B cell (primary cell): ENCODE data around the gene KREMEN2. TPM values are rescaled to one million over a fixed set of nuclear protein-coding genes. Genes with fewer than 3 reads are reported as not detected.

Experiments
- ATAC-seq: fragments of 200-7000 bp; cut with Tn5 transposase; one replicate; pipeline ENCODE4 v1.10.0; 2021; ENCODE audit warnings: low read depth, mild to moderate bottlenecking, moderate number of reproducible peaks, moderate library complexity
- CTCF ChIA-PET: fragments of 350-600 bp; sonication (Branson Sonifier 250); formaldehyde crosslinking; loops from one replicate; lab custom pipeline; 2021; ENCODE audit warnings: antibody characterized with exemption, inconsistent platforms; lab: Charles Lee
- POLR2A ChIA-PET: fragments of 350-600 bp; sonication (Branson Sonifier 250); formaldehyde crosslinking; loops from one replicate; lab custom pipeline; 2021; ENCODE audit warnings: antibody characterized with exemption; lab: Charles Lee
- DNase-seq: peaks from one replicate; pipeline ENCODE4 v3.0.0; 2013
- H2AFZ ChIP-seq: 2 replicates; pipeline ENCODE4 v1.6.1; 2012; ENCODE audit warnings: mild to moderate bottlenecking, low read depth, low read length; ENCODE audit not compliant: insufficient read depth, poor library complexity, severe bottlenecking
- H3K27ac ChIP-seq, 2 donors: 1 replicate in 1 of 2; 2 replicates in 1 of 2; pipeline ENCODE4 v1.5.1; 2012 to 2013; ENCODE audit warnings: low read length in 2 of 2, mild to moderate bottlenecking in 2 of 2, moderate library complexity in 1 of 2
- H3K27me3 ChIP-seq, 4 experiments: fragments of 200-600 bp in 1 of 4; sonication (generic) in 1 of 4; replicated peaks in 1 of 4; 1 replicate in 2 of 4; 2 replicates in 2 of 4; pipeline versions ENCODE4 v1.6.1 to v1.7.0; 2013 to 2016; ENCODE audit warnings: low read length in 3 of 4, mild to moderate bottlenecking in 2 of 4, mixed read lengths in 1 of 4, moderate library complexity in 1 of 4; ENCODE audit not compliant: insufficient read depth in 4 of 4, control insufficient read depth in 3 of 4; ENCODE audit errors: control extremely low read depth in 1 of 4
- H3K36me3 ChIP-seq, 2 experiments: replicated peaks in 1 of 2; 1 replicate in 1 of 2; 2 replicates in 1 of 2; pipeline versions ENCODE4 v1.6.1 to v1.7.1; 2013; ENCODE audit warnings: low read length in 1 of 2; ENCODE audit not compliant: insufficient read depth in 2 of 2, control insufficient read depth in 1 of 2; ENCODE audit errors: control extremely low read depth in 1 of 2, extremely low read depth in 1 of 2
- H3K4me1 ChIP-seq, 2 donors: fragments of 200-600 bp in 1 of 2; sonication (generic) in 1 of 2; 1 replicate in 1 of 2; 2 replicates in 1 of 2; pipeline versions ENCODE4 v1.5.1 to v1.6.1; 2013 to 2017; ENCODE audit warnings: low read length in 2 of 2; ENCODE audit not compliant: control insufficient read depth in 2 of 2, insufficient read depth in 2 of 2
- H3K4me2 ChIP-seq: replicated peaks from 2 replicates; pipeline ENCODE3; 2012; ENCODE audit warnings: mild to moderate bottlenecking, low read depth, low read length; ENCODE audit not compliant: poor library complexity, severe bottlenecking
- H3K4me3 ChIP-seq, 5 experiments: fragments of 200-600 bp in 1 of 5; sonication (generic) in 1 of 5; 1 replicate in 3 of 5; 2 replicates in 2 of 5; pipeline versions ENCODE4 v1.5.1 to v1.7.0; 2011 to 2016; ENCODE audit warnings: low read length in 4 of 5, mild to moderate bottlenecking in 4 of 5, low read depth in 2 of 5, control low read depth in 1 of 5, moderate library complexity in 1 of 5; ENCODE audit not compliant: insufficient read depth in 1 of 5; ENCODE audit errors: control extremely low read depth in 1 of 5, extremely low read depth in 1 of 5
- H3K79me2 ChIP-seq: fragments of 200-600 bp; sonication (generic); one replicate; pipeline ENCODE4 v1.6.0; 2016; ENCODE audit warnings: low read length; ENCODE audit not compliant: control insufficient read depth, insufficient read depth
- H3K9ac ChIP-seq: fragments of 200-600 bp; sonication (generic); 2 replicates; pipeline ENCODE4 v1.6.1; 2017; ENCODE audit warnings: mild to moderate bottlenecking, low read length, moderate library complexity
- H3K9me3 ChIP-seq, 3 donors: one replicate each; pipeline versions ENCODE4 v1.6.1 to v1.7.1; 2013; ENCODE audit warnings: low read length in 2 of 3; ENCODE audit not compliant: control insufficient read depth in 2 of 3, insufficient read depth in 1 of 3; ENCODE audit errors: control extremely low read depth in 1 of 3
- H4K20me1 ChIP-seq: 2 replicates; pipeline ENCODE4 v1.6.0; 2012; ENCODE audit warnings: mild to moderate bottlenecking, low read length; ENCODE audit not compliant: insufficient read depth, control insufficient read depth, poor library complexity, severe bottlenecking
- H3K27ac Mint-ChIP-seq: one replicate; pipeline ENCODE4 v1.8.0; 2021; ENCODE audit warnings: mixed read lengths
- H3K27me3 Mint-ChIP-seq: one replicate; pipeline ENCODE4 v1.8.0; 2021; ENCODE audit warnings: mixed read lengths
- H3K4me1 Mint-ChIP-seq: one replicate; pipeline ENCODE4 v1.8.0; 2021; ENCODE audit warnings: mixed read lengths
- H3K4me3 Mint-ChIP-seq: one replicate; pipeline ENCODE4 v1.8.0; 2021; ENCODE audit warnings: mixed read lengths
- H3K9me3 Mint-ChIP-seq: one replicate; pipeline ENCODE4 v1.8.0; 2022; ENCODE audit warnings: mixed read lengths; ENCODE audit not compliant: insufficient read depth
- CTCF ChIP-seq: fragments of 200-600 bp; IDR thresholded peaks from one replicate; pipeline ENCODE4 v1.8.0; 2022; ENCODE audit warnings: antibody characterized with exemption, mild to moderate bottlenecking
- EZH2 ChIP-seq: IDR thresholded peaks from 2 replicates; pipeline ENCODE4 v1.6.1; 2012; ENCODE audit warnings: borderline replicate concordance, low read depth, mild to moderate bottlenecking, moderate library complexity, low read length; ENCODE audit not compliant: insufficient read depth, poor library complexity, severe bottlenecking
- WGBS: methylation state at CpG from one replicate; pipeline ENCODE4 v1.1.5; 2013; ENCODE audit warnings: missing lambda C conversion rate; ENCODE audit not compliant: insufficient coverage; 5-methylcytosine and 5-hydroxymethylcytosine counted together
- intact Hi-C: fragments of 100-400 bp; cut with micrococcal nuclease; formaldehyde crosslinking; loops from one replicate; pipeline ENCODE4 v1.10.0; 2022
- polyA plus RNA-seq: library from polyadenylated mRNA; depleted of rRNA; stranded (reverse); fragments of >200 nt; gene quantifications from 2 replicates; pipeline ENCODE4 v1.2.3, GENCODE V29; 2012
- total RNA-seq, 2 donors: library from RNA; stranded (reverse); fragments of 120-200 nt in 1 of 2; gene quantifications; 1 replicate in 1 of 2; 2 replicates in 1 of 2; pipeline versions ENCODE4 v1.2.3 to v1.2.4, GENCODE V29; 2013 to 2022

KREMEN2 gene
- total and polyA plus RNA-seq, 2 donors (not counting 1 experiment from before 2014, with no cell fraction given) = 0.17 to 1.1 TPM

- Mint-ChIP-seq H3K4me1 (peaks cover 17% of the 10 kb centered on the region), H3K9me3 (no peaks in the 10 kb centered on the region), H3K4me3 (no peak overlapping the region), H3K27ac (no peak overlapping the region), H3K27me3 (peaks cover 27% of the 10 kb centered on the region)
- Histone ChIP-seq H3K4me1 (peaks cover 29 to 41% of the 10 kb centered on the region in 2 donors), H3K4me3 (no peak overlapping the region), H3K9ac (no peak overlapping the region), H3K79me2 (no peaks in the 10 kb centered on the region), H3K9me3 (peaks cover 0 to 8% (median 0%) of the 10 kb centered on the region in 3 donors), H2AFZ (no peak overlapping the region), H3K27me3 (peaks cover 0 to 54% (median 11%) of the 10 kb centered on the region in 4 experiments), H4K20me1 (peaks cover 10% of the 10 kb centered on the region), H3K27ac (no peak overlapping the region), H3K36me3 (no peaks in the 10 kb centered on the region), H3K4me2 (no peak overlapping the region)
- ChIA-PET POLR2A (no interaction called here), CTCF (interaction anchor here (0.5 to 1.2 kb wide), 3 partner anchors 13 to 134 kb away, joined by 3 to 4 read pairs (median 3); no protein-coding TSS in a partner anchor)
- no peak for TF ChIP-seq EZH2
- TF ChIP-seq CTCF = no peak
- intact Hi-C loops = no loop called here
- 88% methylated on average over 2 of the region's 10 CpGs for WGBS
- ATAC-seq = no peak
- DNase-seq = no peak
These were observed 4.9 kb upstream of the KREMEN2 start for GRCh38 chr16:2959206-2959605.

DNA sequence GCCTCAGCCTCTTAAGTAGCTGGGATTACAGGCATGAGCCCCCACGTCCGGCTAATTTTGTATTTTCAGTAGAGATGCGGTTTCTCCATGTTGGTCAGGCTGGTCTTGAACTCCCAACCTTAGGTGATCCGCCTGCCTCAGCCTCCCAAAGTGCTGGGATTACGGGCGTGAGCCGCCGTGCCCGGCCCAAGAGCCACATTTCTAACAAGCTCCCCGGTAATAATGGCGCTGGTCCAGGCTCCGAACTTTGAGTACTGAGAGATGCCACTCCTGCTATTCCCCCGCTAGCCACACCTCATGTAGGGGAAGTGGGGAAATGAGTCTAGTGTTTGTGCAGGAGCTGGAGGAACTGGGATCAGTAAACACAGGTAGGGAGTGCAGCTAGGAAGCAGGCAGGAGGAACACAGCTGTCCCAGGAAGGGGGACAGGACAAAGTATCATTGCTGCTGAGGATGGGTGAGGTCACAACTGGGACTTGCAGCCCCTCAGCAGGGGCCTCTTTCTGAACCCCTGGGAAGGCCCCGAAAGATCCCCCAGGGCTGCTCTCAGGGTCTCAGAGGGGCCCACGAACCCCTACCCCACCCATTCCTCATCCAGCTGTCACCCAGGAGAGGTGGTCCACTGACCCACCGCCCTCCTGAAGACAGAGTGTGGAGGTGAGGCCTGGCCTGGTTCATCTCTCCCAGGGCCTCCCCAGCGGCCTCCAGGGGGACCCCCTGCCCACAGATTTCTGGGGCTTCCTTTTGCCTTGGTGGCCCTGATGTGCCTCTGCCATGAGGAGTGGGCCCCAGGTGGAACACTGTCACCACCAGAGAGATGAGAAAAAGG, 3.7 kb upstream of the KREMEN2 start:
- POLR2A ChIA-PET = no interaction called here
- Mint-ChIP-seq H3K4me1 (peaks cover 23% of the 10 kb centered on the region), H3K9me3 (no peaks in the 10 kb centered on the region), H3K27ac (no peak overlapping the region), H3K27me3 (peaks cover 31% of the 10 kb centered on the region), H3K4me3 (no peak overlapping the region)
- DNase-seq = no peak
- intact Hi-C loops = no loop called here
- ATAC-seq = no peak
- peaks cover 0 to 55% (median 13%) of the 10 kb centered on the region in 4 experiments for H3K27me3 ChIP-seq
- WGBS = 74% methylated on average over 6 of the region's 17 CpGs
- H4K20me1 ChIP-seq = peaks cover 10% of the 10 kb centered on the region
- CTCF ChIA-PET = interaction anchor here (0.9 to 1.2 kb wide), 4 partner anchors 10 to 133 kb away, joined by 3 to 4 read pairs (median 3); no protein-coding TSS in a partner anchor
- no peak overlapping the region for H3K27ac ChIP-seq
- H3K4me1 ChIP-seq = peaks cover 38 to 46% of the 10 kb centered on the region in 2 donors
- no peaks in the 10 kb centered on the region for H3K79me2 ChIP-seq
- no peak overlapping the region for H3K4me2 ChIP-seq
- no peaks in the 10 kb centered on the region for H3K36me3 ChIP-seq
- H3K4me3 ChIP-seq = no peak overlapping the region
- peaks cover 0 to 13% (median 0%) of the 10 kb centered on the region in 3 donors for H3K9me3 ChIP-seq
- H2AFZ ChIP-seq = no peak overlapping the region
- no peak for TF ChIP-seq CTCF
- no peak for TF ChIP-seq EZH2
- H3K9ac ChIP-seq = no peak overlapping the region
